Activated CD8-positive, alpha-beta memory T cell treated with anti-CD3 and anti-CD28 coated beads for 1 hour (primary cell): ENCODE data around the gene RRP8.

Source experiments
- DNase-seq, 2 donors: peaks; one replicate each; pipeline ENCODE4 v3.0.0-alpha.2; 2020; ENCODE audit warnings: low read depth in 1 of 2; ENCODE audit errors: extremely low read depth in 1 of 2

RRP8 gene

DNA sequence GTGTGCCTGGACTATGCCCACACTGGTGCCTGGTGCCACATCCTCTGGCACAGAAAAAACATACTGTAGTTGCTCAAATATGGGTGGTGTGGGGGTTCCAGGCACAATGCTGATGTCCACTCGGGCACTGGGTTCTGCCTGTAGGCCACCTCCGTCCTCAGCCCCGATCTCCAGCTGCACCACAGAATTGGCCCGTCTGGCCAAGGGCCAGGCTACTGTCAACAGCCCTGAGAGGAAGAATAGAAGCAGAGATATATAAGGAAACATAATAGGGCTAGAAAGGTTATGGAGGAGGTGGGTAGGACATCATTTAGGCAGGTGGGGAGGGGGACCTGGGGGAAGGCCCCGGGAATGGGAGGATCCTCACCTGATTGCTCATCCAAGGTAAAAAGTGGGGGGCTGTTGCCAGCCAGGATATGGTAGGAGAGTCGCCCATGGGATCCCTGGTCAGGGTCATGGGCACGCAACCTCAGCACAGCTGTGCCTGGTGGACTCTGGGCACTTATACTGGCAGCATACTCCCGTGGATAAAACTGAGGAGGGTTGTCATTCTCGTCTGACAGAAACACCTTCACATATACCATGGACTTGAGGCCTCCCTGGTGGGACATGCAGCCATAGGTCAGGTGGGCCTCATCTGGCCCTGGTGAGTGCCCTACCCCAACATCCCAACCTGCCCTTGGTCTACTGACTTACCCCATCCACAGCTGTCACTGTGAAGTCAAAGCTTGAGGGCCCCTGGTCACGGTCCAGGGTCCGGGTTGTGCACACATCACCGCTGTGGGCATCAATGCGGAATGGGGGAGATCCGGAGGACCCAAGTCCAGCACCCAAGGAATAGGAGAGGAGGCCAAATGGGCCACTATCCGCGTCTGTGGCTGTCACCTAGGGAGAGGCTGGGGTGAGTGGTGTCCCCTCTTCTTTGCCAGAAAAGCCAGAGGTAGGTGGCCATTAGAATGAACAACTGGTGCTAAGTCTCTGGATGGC is 30.3 kb upstream of the RRP8 start:
- no peak for DNase-seq

GRCh38 chr11:6632116-6633073 is 29.0 kb upstream of the RRP8 start:
- DNase-seq, result no peak

DNA sequence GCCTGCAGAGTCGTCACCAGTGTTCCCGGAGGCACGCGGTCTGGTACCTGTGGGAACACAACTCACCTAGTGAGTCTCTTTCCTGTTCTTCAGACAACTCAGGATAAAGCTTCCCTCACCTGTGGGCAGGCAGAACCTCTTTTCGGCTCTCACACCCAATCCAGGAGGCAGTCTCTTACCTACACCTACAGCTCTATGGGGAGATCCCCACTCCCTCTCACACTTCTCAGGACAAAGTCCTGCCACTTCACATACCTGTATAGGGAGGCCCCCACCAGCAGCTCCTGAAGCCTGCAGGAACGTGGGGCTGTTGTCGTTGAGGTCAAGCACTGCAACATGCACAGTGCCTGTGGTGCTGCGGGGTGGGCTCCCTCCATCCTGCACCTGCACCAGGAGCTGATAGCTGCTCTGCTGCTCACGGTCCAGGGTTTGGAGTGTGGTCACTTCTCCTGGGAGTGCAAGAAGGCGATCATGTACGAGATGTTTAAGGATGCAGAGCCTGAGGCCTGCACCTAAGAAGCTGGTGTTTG is 28.0 kb upstream of the RRP8 start:
- no peak for DNase-seq

DNA sequence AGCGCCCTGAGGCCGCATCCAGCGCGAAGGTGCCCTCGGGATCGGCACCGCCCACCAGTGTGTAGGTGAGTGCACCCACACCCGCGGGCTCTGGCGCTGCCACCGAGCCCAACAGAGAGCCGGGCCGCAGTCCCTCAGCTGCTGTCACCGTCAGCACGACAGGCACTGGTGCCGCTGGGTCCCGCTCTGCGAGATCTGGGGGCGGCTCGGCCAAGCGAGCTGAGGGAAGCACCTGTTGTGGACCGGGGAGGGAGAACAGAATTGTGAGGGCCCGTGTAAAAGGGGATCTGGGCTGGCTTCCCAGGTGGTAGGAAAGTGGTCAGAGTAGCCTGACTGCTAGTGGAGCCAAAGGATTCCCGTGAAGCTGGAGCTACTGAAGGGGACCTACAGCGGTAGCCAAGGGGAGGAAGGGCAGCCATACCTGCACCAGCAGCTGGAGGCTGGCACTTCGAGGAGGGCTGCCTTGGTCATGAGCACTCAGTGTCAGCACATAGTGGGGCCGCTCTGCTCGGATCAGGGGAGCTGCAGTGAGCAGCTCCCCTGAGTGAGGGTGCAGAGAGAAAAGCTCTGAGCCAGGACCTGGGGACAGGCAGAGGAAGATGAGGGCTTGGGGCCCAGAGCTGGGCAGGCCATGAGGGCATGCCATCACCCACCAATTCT is 27.3 kb upstream of the RRP8 start:
- no peak for DNase-seq

GRCh38 chr11:6629892-6630631 is 26.6 kb upstream of the RRP8 start:
- no peak for DNase-seq

DNA sequence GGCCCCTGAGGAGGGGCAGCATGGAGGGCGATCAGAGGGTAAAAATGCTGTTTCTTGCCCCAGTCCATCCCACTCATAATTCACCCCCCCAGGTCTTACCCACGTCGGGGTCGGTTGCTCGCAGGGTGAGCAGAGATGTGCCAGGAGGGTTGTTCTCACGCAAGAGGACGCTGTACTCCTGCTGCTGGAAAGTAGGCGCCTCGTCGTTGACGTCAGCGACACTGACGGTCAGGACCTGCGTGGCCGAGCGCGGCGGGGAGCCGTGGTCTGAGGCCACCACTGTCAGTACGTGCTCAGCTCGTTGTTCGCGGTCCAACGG is 26.1 kb upstream of the RRP8 start:
- DNase-seq, result no peak

DNA sequence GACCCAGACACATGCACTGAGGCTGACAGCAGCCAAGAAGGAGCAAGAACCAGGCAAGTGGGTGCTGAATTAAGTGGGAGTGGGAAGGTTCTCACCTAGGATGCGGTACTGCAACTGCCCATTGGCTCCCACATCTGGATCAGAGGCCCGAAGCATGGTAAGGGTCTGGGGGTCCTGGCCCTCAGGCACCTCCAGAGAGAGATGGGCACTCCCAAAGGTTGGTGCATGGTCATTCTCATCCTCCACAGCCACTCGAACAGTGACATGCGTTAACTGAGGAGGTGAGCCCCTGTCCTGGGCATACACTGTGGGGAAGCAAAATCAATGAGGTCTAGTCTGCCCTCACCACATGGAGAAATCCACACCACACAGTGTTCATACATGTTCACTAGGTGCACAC is 25.1 kb upstream of the RRP8 start:
- DNase-seq, result no peak

- DNase-seq, result no peak
Measured at GRCh38 chr11:6627762-6628241, 24.4 kb upstream of the RRP8 start.

DNA sequence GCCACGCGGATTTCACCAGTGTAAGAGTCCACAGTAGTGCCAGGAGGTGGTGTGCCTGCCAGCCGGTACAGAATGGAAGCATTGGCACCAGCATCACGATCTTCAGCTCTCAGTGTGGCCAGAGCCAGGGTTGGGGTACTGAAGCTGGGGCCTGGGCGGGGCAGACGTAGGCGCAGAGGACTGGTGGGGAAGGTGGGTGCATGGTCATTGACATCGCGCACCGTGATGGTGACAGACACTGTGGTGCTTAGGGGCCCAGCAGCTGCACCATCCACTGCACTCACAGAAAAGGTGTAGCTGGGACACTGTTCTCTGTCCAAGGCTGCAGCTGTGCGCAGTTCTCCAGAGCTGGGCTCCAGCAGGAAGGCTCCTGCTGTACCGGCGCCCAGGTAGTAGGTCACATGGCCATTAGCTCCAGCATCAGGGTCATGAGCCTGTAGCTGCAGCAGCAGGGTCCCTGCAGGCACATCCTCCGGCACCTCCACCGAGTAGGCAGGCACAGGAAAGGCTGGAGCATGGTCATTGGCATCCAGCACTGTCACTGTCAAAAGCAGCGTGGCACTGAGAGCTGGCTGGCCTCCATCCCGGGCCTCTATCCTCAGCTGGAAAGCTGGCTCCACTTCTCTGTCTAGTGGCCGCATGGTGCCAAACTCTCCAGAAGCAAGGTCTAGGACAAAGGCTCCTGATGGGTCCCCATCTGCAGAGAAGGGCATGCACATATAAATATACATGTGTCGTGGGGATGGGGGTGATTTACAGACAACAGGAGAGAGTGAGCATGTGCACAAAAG is 23.8 kb upstream of the RRP8 start:
- DNase-seq, result no peak

DNA sequence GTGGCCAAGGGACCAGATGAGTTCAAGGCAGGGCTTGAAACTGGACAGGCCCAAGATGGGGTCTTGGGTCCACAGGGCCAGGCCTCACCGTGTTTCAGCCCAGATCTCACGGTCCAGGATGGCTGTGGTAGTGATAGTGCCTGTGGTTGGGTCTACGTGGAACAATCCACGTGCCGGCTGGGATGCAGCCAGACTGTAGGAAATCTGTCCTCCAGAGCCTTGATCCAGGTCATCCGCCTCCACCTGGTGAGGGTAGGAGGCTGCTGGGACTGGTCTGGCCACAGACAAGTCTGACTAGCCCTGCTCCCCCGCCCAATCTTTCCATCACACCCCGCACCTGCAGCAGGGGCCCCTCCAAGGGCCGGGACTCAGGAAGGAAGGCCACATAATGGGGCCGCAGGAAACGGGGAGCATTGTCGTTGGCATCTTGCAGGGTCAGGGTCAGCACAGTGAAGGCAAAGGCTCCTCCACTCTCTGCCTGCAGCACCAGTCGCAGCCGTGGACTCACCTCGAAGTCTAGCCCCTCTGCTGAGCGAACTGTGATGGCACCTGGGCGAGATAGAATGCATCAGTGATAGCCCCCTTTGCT is 22.5 kb upstream of the RRP8 start:
- DNase-seq, result no peak

DNA sequence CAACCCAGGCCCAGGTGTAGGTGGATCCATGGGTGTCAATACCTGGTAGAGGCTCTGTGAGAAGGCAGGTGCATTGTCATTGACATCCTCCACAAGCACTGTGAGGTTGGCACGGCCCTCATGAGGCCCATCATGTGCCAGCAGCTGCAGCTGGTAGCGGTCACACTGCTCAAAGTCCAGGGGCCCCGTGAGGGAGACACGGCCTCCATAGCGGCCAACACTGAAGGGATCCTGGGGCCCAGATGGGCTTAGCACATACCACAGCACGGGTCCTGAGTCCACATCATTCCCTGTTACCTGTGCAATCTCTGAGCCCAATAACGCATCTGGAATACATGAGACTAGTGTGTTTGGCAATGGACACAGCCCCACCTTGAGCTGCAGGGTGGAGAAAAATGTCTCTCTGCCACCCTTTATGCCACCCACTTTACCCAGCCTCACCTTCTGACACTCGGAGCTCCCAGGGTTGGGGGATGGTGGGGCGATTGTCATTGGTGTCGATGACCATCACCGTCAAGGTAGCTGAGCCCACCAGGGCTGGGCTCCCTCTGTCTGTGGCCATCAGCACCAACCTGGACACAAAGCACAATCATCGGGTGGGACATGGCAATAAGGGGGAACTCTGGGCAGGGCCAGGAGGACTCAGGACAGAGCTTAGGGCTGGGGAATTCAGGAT is 21.9 kb upstream of the RRP8 start:
- no peak for DNase-seq

DNA sequence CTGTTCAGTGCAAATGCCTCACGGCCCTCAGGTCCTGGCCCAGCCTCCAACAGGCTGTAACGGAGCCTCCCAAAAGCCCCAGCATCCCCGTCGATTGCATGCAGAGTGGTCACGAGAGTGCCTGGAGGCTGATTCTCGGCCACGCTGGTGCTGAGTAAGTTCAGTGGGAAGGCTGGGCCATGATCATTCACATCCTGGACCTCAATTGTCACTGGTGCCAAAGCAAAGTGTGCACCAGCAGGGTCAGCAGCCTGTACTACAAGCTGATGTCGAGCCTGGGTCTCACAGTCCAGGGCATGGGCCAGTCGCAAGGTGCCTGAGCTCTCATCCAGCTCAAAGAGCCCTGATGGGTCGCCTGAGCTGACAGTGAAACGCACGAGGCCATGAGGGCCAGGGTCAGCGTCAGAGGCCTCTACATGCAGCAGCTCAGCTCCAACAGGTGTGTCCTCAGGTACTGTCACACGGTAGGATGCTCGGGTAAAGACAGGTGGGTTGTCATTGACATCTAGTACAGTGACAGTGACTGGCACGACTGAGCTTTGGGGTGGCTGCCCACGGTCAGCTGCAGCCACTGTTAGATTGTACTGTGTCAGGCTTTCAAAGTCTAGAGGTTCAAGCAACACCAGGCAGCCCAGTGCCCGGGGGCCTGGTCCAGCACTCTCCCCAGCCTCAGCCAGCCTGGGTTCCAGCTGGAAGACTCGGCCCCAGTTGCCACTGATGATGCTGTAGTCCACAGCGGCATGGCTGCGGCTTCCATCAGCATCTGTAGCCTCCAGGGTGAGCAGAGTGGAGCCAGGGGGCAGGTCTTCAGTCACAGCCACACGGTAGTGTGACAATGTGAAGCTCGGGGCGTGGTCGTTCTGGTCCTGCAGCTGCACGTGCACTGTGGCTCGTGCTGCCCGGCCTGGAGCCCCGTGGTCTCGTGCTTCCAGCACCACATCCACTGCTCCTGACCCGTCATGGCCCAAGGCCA is 20.3 kb upstream of the RRP8 start:
- DNase-seq, result no peak

DNA sequence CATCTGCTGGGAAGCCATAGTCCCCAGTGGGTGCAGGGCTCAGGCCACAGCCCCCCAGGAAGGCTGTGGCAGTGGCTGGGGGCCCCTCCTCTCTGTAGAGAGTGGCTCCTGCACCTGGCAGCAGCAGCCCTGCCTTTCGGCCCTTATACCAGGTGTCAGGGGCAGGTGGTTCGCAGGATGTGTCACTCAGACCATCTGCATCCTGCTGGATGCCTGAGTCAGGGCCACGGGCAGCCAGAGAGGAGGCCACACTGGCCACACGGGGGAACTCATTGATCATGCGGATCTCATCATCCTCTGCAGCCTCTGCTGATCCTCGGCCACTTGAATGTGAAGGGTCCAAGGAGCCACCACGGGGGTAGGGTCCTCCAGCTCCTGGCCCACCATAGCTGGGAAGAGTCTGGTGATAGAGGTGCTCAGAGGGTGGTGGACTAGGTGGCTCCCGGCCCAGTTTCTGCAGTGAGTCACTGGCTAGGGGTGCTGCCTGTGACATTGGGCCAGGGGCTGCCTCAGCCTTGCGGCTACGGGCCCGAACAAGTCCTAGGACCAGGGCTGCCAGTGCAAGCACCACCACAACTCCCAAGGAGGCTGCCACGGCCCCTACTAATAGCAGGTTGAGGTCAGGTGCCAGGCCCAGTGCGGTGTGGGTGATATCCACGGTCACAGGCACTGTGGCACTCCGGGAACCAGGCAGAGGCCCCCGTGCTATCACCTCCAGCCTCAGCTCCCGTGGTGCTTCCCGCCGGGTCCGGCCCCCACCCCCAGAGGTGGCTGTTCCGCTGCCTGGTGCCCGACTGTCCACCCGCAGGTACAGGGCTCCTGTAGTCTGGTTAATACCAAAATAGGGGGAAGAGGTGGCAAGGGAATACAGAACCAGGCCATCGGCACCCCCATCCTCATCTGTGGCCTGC is 19.1 kb upstream of the RRP8 start:
- no peak for DNase-seq

GRCh38 chr11:6621711-6622211 is 18.3 kb upstream of the RRP8 start:
- no peak for DNase-seq

- no peak for DNase-seq
Measured at GRCh38 chr11:6620636-6621035, 17.2 kb upstream of the RRP8 start.
